Measurements from ENCODE around the gene ZAR1L. TPM values are rescaled to one million over a fixed set of nuclear protein-coding genes. Genes with fewer than 3 reads are reported as not detected.

ZAR1L gene
- total and polyA plus RNA-seq, 2 of the 4 experiments (the other 2 are of a cell fraction): not detected

GRCh38 chr13:32300920-32301319, 14.2 kb downstream of the ZAR1L start:
- no peak overlapping the region for H4K8ac ChIP-seq (ENCODE audit: low read depth in 2 of 2, low read length in 2 of 2)
- H3K4me1 ChIP-seq (ENCODE audit: control insufficient read depth, insufficient read depth, low read length): no peaks in the 10 kb centered on the region
- no peak overlapping the region for H2BK5ac ChIP-seq (ENCODE audit: low read depth, low read length, poor library complexity, severe bottlenecking)
- TF ChIP-seq RAD21 (IDR thresholded peaks at IDR 0.05; ENCODE audit: low read length): no peak
- no peak for TF ChIP-seq FOS (IDR thresholded peaks at IDR 0.05; ENCODE audit: low read depth, low read length)
- TF ChIP-seq NFE2L2 (IDR thresholded peaks at IDR 0.05; ENCODE audit: low read depth, low read length): no peak
- no peak for TF ChIP-seq ELK1 (IDR thresholded peaks at IDR 0.05; ENCODE audit: borderline replicate concordance, low read depth, low read length)
- TF ChIP-seq MAZ (IDR thresholded peaks at IDR 0.05; ENCODE audit: borderline replicate concordance, low read depth, low read length): no peak
- H3K27me3 ChIP-seq (ENCODE audit: control insufficient read depth, insufficient read depth, low read length): peaks cover 3% of the 10 kb centered on the region
- no CpG with 5 or more reads among the region's 1 CpG for WGBS, 2 experiments (ENCODE audit: extremely low coverage in 2 of 2, insufficient read length in 1 of 2)
- no TSS peak for BruUV-seq (replicated peaks)
- intact Hi-C loops (cut with micrococcal nuclease): no loop called here
- no peak overlapping the region for H2AFZ ChIP-seq (replicated peaks; ENCODE audit: low read length, poor library complexity)
- H3K14ac ChIP-seq (replicated peaks; ENCODE audit: low read depth, low read length): no peak overlapping the region
- H3K23ac ChIP-seq (ENCODE audit: low read depth, low read length): no peak overlapping the region
- no peak overlapping the region for H3K18ac ChIP-seq (ENCODE audit: low read depth, low read length)
- H3K27ac ChIP-seq (ENCODE audit: insufficient read depth, low read length): no peak overlapping the region
- no peak overlapping the region for H2AK5ac ChIP-seq (ENCODE audit: low read depth, low read length)
- in situ Hi-C loops (cut with MboI; ENCODE audit: low sequenced_read_pairs): no loop called here
- H4K91ac ChIP-seq (ENCODE audit: insufficient read depth, low read depth, low read length): no peak overlapping the region
- no peak overlapping the region for H3K56ac ChIP-seq (ENCODE audit: extremely low read depth, insufficient read depth, low read length)
- no peak for DNase-seq
- no peak overlapping the region for H4K5ac ChIP-seq (ENCODE audit: low read depth, low read length)
- ChIA-PET POLR2A (ENCODE audit: unreplicated experiment) (no interaction called here), CTCF (no interaction called here)
- no peak overlapping the region for H3K4me2 ChIP-seq (ENCODE audit: low read depth, low read length)
- no peaks in the 10 kb centered on the region for H3K9me3 ChIP-seq (ENCODE audit: control insufficient read depth, insufficient read depth, low read length)
- H3K9me1 ChIP-seq (ENCODE audit: insufficient read depth, low read length): no peaks in the 10 kb centered on the region
- no peaks in the 10 kb centered on the region for H3K36me3 ChIP-seq (ENCODE audit: control insufficient read depth, insufficient read depth, low read length)
- dilution Hi-C loops (cut with HindIII; ENCODE audit: low sequenced_read_pairs, unreplicated experiment): no loop called here
- H2BK120ac ChIP-seq (ENCODE audit: low read depth, low read length): no peak overlapping the region
- no peak overlapping the region for H2BK15ac ChIP-seq (ENCODE audit: low read depth, low read length)
- H3K9ac ChIP-seq (ENCODE audit: low read depth, low read length): no peak overlapping the region
- H3K4me3 ChIP-seq (ENCODE audit: insufficient read depth, low read depth, low read length): no peak overlapping the region
- H2AK9ac ChIP-seq (replicated peaks; ENCODE audit: low read depth, low read length, poor library complexity): no peak overlapping the region
- H3K79me1 ChIP-seq (ENCODE audit: low read depth in 1 of 2, low read length in 2 of 2): no peaks in the 10 kb centered on the region
- ATAC-seq (ENCODE audit: low read depth): no peak
- H4K20me1 ChIP-seq (ENCODE audit: insufficient read depth, low read length): no peaks in the 10 kb centered on the region
- no peak overlapping the region for H2BK20ac ChIP-seq (ENCODE audit: low read depth, low read length)
- H3K4ac ChIP-seq (ENCODE audit: low read depth, low read length): no peak overlapping the region
